B cell (primary cell): ENCODE results near the gene INCA1. TPM values are rescaled to one million over a fixed set of nuclear protein-coding genes. Genes with fewer than 3 reads are reported as not detected.

Source experiments
- ATAC-seq: fragments of 200-7000 bp; cut with Tn5 transposase; one replicate; pipeline ENCODE4 v1.10.0; 2021; ENCODE audit warnings: low read depth, mild to moderate bottlenecking, moderate number of reproducible peaks, moderate library complexity
- CTCF ChIA-PET: fragments of 350-600 bp; sonication (Branson Sonifier 250); formaldehyde crosslinking; loops from one replicate; lab custom pipeline; 2021; ENCODE audit warnings: antibody characterized with exemption, inconsistent platforms; lab: Charles Lee
- POLR2A ChIA-PET: fragments of 350-600 bp; sonication (Branson Sonifier 250); formaldehyde crosslinking; loops from one replicate; lab custom pipeline; 2021; ENCODE audit warnings: antibody characterized with exemption; lab: Charles Lee
- DNase-seq: peaks from one replicate; pipeline ENCODE4 v3.0.0; 2013
- H2AFZ ChIP-seq: 2 replicates; pipeline ENCODE4 v1.6.1; 2012; ENCODE audit warnings: mild to moderate bottlenecking, low read depth, low read length; ENCODE audit not compliant: insufficient read depth, poor library complexity, severe bottlenecking
- H3K27ac ChIP-seq, 2 donors: 1 replicate in 1 of 2; 2 replicates in 1 of 2; pipeline ENCODE4 v1.5.1; 2012 to 2013; ENCODE audit warnings: low read length in 2 of 2, mild to moderate bottlenecking in 2 of 2, moderate library complexity in 1 of 2
- H3K27me3 ChIP-seq, 4 experiments: fragments of 200-600 bp in 1 of 4; sonication (generic) in 1 of 4; replicated peaks in 1 of 4; 1 replicate in 2 of 4; 2 replicates in 2 of 4; pipeline versions ENCODE4 v1.6.1 to v1.7.0; 2013 to 2016; ENCODE audit warnings: low read length in 3 of 4, mild to moderate bottlenecking in 2 of 4, mixed read lengths in 1 of 4, moderate library complexity in 1 of 4; ENCODE audit not compliant: insufficient read depth in 4 of 4, control insufficient read depth in 3 of 4; ENCODE audit errors: control extremely low read depth in 1 of 4
- H3K36me3 ChIP-seq, 2 experiments: replicated peaks in 1 of 2; 1 replicate in 1 of 2; 2 replicates in 1 of 2; pipeline versions ENCODE4 v1.6.1 to v1.7.1; 2013; ENCODE audit warnings: low read length in 1 of 2; ENCODE audit not compliant: insufficient read depth in 2 of 2, control insufficient read depth in 1 of 2; ENCODE audit errors: control extremely low read depth in 1 of 2, extremely low read depth in 1 of 2
- H3K4me1 ChIP-seq, 2 donors: fragments of 200-600 bp in 1 of 2; sonication (generic) in 1 of 2; 1 replicate in 1 of 2; 2 replicates in 1 of 2; pipeline versions ENCODE4 v1.5.1 to v1.6.1; 2013 to 2017; ENCODE audit warnings: low read length in 2 of 2; ENCODE audit not compliant: control insufficient read depth in 2 of 2, insufficient read depth in 2 of 2
- H3K4me2 ChIP-seq: replicated peaks from 2 replicates; pipeline ENCODE3; 2012; ENCODE audit warnings: mild to moderate bottlenecking, low read depth, low read length; ENCODE audit not compliant: poor library complexity, severe bottlenecking
- H3K4me3 ChIP-seq, 5 experiments: fragments of 200-600 bp in 1 of 5; sonication (generic) in 1 of 5; 1 replicate in 3 of 5; 2 replicates in 2 of 5; pipeline versions ENCODE4 v1.5.1 to v1.7.0; 2011 to 2016; ENCODE audit warnings: low read length in 4 of 5, mild to moderate bottlenecking in 4 of 5, low read depth in 2 of 5, control low read depth in 1 of 5, moderate library complexity in 1 of 5; ENCODE audit not compliant: insufficient read depth in 1 of 5; ENCODE audit errors: control extremely low read depth in 1 of 5, extremely low read depth in 1 of 5
- H3K79me2 ChIP-seq: fragments of 200-600 bp; sonication (generic); one replicate; pipeline ENCODE4 v1.6.0; 2016; ENCODE audit warnings: low read length; ENCODE audit not compliant: control insufficient read depth, insufficient read depth
- H3K9ac ChIP-seq: fragments of 200-600 bp; sonication (generic); 2 replicates; pipeline ENCODE4 v1.6.1; 2017; ENCODE audit warnings: mild to moderate bottlenecking, low read length, moderate library complexity
- H3K9me3 ChIP-seq, 3 donors: one replicate each; pipeline versions ENCODE4 v1.6.1 to v1.7.1; 2013; ENCODE audit warnings: low read length in 2 of 3; ENCODE audit not compliant: control insufficient read depth in 2 of 3, insufficient read depth in 1 of 3; ENCODE audit errors: control extremely low read depth in 1 of 3
- H4K20me1 ChIP-seq: 2 replicates; pipeline ENCODE4 v1.6.0; 2012; ENCODE audit warnings: mild to moderate bottlenecking, low read length; ENCODE audit not compliant: insufficient read depth, control insufficient read depth, poor library complexity, severe bottlenecking
- H3K27ac Mint-ChIP-seq: one replicate; pipeline ENCODE4 v1.8.0; 2021; ENCODE audit warnings: mixed read lengths
- H3K27me3 Mint-ChIP-seq: one replicate; pipeline ENCODE4 v1.8.0; 2021; ENCODE audit warnings: mixed read lengths
- H3K4me1 Mint-ChIP-seq: one replicate; pipeline ENCODE4 v1.8.0; 2021; ENCODE audit warnings: mixed read lengths
- H3K4me3 Mint-ChIP-seq: one replicate; pipeline ENCODE4 v1.8.0; 2021; ENCODE audit warnings: mixed read lengths
- H3K9me3 Mint-ChIP-seq: one replicate; pipeline ENCODE4 v1.8.0; 2022; ENCODE audit warnings: mixed read lengths; ENCODE audit not compliant: insufficient read depth
- CTCF ChIP-seq: fragments of 200-600 bp; IDR thresholded peaks from one replicate; pipeline ENCODE4 v1.8.0; 2022; ENCODE audit warnings: antibody characterized with exemption, mild to moderate bottlenecking
- EZH2 ChIP-seq: IDR thresholded peaks from 2 replicates; pipeline ENCODE4 v1.6.1; 2012; ENCODE audit warnings: borderline replicate concordance, low read depth, mild to moderate bottlenecking, moderate library complexity, low read length; ENCODE audit not compliant: insufficient read depth, poor library complexity, severe bottlenecking
- WGBS: methylation state at CpG from one replicate; pipeline ENCODE4 v1.1.5; 2013; ENCODE audit warnings: missing lambda C conversion rate; ENCODE audit not compliant: insufficient coverage; 5-methylcytosine and 5-hydroxymethylcytosine counted together
- intact Hi-C: fragments of 100-400 bp; cut with micrococcal nuclease; formaldehyde crosslinking; loops from one replicate; pipeline ENCODE4 v1.10.0; 2022
- polyA plus RNA-seq: library from polyadenylated mRNA; depleted of rRNA; stranded (reverse); fragments of >200 nt; gene quantifications from 2 replicates; pipeline ENCODE4 v1.2.3, GENCODE V29; 2012
- total RNA-seq, 2 donors: library from RNA; stranded (reverse); fragments of 120-200 nt in 1 of 2; gene quantifications; 1 replicate in 1 of 2; 2 replicates in 1 of 2; pipeline versions ENCODE4 v1.2.3 to v1.2.4, GENCODE V29; 2013 to 2022

The INCA1 gene
- total and polyA plus RNA-seq, 2 donors (not counting 1 experiment from before 2014, with no cell fraction given), result 0.30 to 0.60 TPM

- H3K4me2 ChIP-seq, result no peak overlapping the region
- no peak overlapping the region for H3K27ac Mint-ChIP-seq
- no peak overlapping the region for H3K4me3 ChIP-seq
- peaks cover 13 to 16% of the 10 kb centered on the region in 2 donors for H3K4me1 ChIP-seq
- H3K27me3 ChIP-seq, result peaks cover 0 to 29% (median 2%) of the 10 kb centered on the region in 4 experiments
- over 99% methylated on average over 12 of the region's 18 CpGs for WGBS
- no peak overlapping the region for H3K9ac ChIP-seq
- H3K79me2 ChIP-seq, result no peaks in the 10 kb centered on the region
- H3K9me3 Mint-ChIP-seq, result no peaks in the 10 kb centered on the region
- H3K36me3 ChIP-seq, result peaks cover 2 to 38% of the 10 kb centered on the region in 2 experiments
- CTCF ChIA-PET, result interaction anchor here (0.5 kb wide), 1 partner anchor 23 kb away, joined by 3 read pairs; no protein-coding TSS in a partner anchor
- no peaks in the 10 kb centered on the region for H3K27me3 Mint-ChIP-seq
- intact Hi-C loops, result no loop called here
- no peak for ATAC-seq
- POLR2A ChIA-PET, result no interaction called here
- H3K4me1 Mint-ChIP-seq, result peaks cover 17% of the 10 kb centered on the region
- H3K9me3 ChIP-seq, result no peaks in the 10 kb centered on the region
- H2AFZ ChIP-seq, result no peak overlapping the region
- DNase-seq, result no peak
- peaks cover 8% of the 10 kb centered on the region for H4K20me1 ChIP-seq
- H3K27ac ChIP-seq, result no peak overlapping the region
- no peak for TF ChIP-seq EZH2
- TF ChIP-seq CTCF, result no peak
- H3K4me3 Mint-ChIP-seq, result no peak overlapping the region
Observed at GRCh38 chr17:5003214-5003867, 6.0 kb upstream of the INCA1 start.

GRCh38 chr17:5002121-5002788 is 4.9 kb upstream of the INCA1 start:
- TF ChIP-seq CTCF, result no peak
- no peak for TF ChIP-seq EZH2
- no peak overlapping the region for H2AFZ ChIP-seq
- no peak overlapping the region for H3K27ac Mint-ChIP-seq
- no peaks in the 10 kb centered on the region for H3K79me2 ChIP-seq
- POLR2A ChIA-PET, result interaction anchor here (0.6 kb wide), 2 partner anchors 34 to 54 kb away, joined by 4 to 9 read pairs; partner anchors contain the start of gene PFN1
- no peaks in the 10 kb centered on the region for H3K9me3 ChIP-seq
- no peaks in the 10 kb centered on the region for H3K27me3 Mint-ChIP-seq
- CTCF ChIA-PET, result no interaction called here
- H3K9me3 Mint-ChIP-seq, result no peaks in the 10 kb centered on the region
- H3K27me3 ChIP-seq, result peaks cover 0 to 20% (median 0%) of the 10 kb centered on the region in 4 experiments
- H3K4me3 ChIP-seq, result no peak overlapping the region
- H3K4me2 ChIP-seq, result no peak overlapping the region
- DNase-seq (no peak), ATAC-seq (no peak)
- intact Hi-C loops, result no loop called here
- H3K4me1 Mint-ChIP-seq, result peaks cover 18% of the 10 kb centered on the region
- H4K20me1 ChIP-seq, result peaks cover 8% of the 10 kb centered on the region
- no peak overlapping the region for H3K27ac ChIP-seq
- H3K4me1 ChIP-seq, result peaks cover 16 to 18% of the 10 kb centered on the region in 2 donors
- 98% methylated on average over 18 of the region's 20 CpGs for WGBS
- H3K36me3 ChIP-seq, result peaks cover 2 to 27% of the 10 kb centered on the region in 2 experiments
- no peak overlapping the region for H3K9ac ChIP-seq
- H3K4me3 Mint-ChIP-seq, result no peak overlapping the region
